Measurements from ENCODE around the gene IFNA5. TPM values are rescaled to one million over a fixed set of nuclear protein-coding genes. Genes with fewer than 3 reads are reported as not detected.

IFNA5 gene
- total and polyA plus RNA-seq, 2 of the 13 experiments (the other 11 are each of a cell fraction or from before 2014, with no cell fraction given): not detected

DNA sequence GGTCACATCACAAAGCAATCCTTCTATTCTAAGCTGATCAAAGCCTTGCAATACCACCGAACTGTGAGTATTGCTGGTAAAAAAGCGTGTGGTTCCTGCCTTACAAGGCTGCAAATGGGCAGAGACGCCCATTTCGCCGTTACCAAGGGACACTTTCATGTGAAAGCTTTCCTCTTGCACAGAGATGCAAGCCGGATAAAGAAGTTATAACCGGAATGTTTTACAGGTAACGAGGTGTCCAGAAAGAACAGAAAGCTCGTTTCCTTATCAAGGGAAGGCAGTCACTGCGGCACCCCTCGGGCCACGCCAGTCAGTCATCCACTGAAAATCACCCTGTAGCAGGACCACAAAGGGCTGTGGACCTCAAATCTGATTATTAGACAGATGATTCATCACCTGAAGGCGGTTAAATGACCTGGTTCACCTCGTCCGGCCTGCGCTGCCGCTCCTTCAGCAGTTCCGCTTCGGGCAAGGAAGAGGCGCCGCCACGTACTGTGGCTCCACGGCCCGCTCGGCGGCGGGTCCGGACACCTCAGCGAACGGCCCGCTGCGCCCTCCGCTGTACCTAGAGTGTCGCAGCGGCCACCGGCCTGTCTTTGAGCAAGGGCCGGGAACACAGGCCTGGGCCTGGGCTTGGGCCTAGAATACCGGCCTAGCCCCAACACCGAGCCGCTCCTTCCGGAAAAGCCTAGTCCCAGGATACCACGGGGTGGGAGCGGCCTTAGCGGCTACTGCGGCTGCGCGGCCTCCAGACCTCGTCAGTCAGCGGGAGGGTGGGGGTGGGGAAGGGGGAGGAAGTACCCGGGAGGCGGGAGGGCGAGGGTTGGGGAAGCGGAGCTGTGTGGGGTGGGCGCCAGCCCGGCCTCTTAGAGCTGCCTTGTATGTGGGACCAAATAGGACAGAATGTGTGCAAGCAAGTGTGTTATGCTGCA, 29.9 kb upstream of the IFNA5 start, which contains the start of gene KLHL9 (continued):
- peak; percentile 18; the same call in 1 of the 3 replicates for TF ChIP-seq MXI1 (IDR thresholded peaks at IDR 0.05; ENCODE audit: borderline replicate concordance, low read depth, low read length)
- peak; percentile 90; the same call in 1 of the 2 replicates for TF ChIP-seq ZIK1 (CRISPR knock-in tag; IDR thresholded peaks at IDR 0.05; ENCODE audit: borderline replicate concordance, low read depth)
- peak; percentile 92 for TF ChIP-seq RBFOX2 (IDR thresholded peaks at IDR 0.05; ENCODE audit: low read depth, low read length)
- peak; percentile 57; the same call in 1 of the 2 replicates for TF ChIP-seq ZFP91 (CRISPR knock-in tag; IDR thresholded peaks at IDR 0.05; ENCODE audit: borderline replicate concordance)
- peak; percentile 55 for TF ChIP-seq IKZF4 (CRISPR knock-in tag; IDR thresholded peaks at IDR 0.05; ENCODE audit: borderline replicate concordance, low read depth, not compliant biosample characterization)
- TF ChIP-seq ARID3A (IDR thresholded peaks at IDR 0.05; ENCODE audit: low read depth, low read length): no peak
- TF ChIP-seq DR1 (CRISPR knock-in tag; IDR thresholded peaks at IDR 0.05): peak; percentile 86
- no peak for TF ChIP-seq ZNF816 (CRISPR knock-in tag; IDR thresholded peaks at IDR 0.05; ENCODE audit: borderline replicate concordance)
- no peak for TF ChIP-seq SIX4 (CRISPR knock-in tag; IDR thresholded peaks at IDR 0.05)
- TF ChIP-seq SAP130 (CRISPR knock-in tag; IDR thresholded peaks at IDR 0.05; ENCODE audit: low read depth): peak; percentile 64
- peak; percentile 71; the same call in 1 of the 2 replicates for TF ChIP-seq ZNF350 (CRISPR knock-in tag; IDR thresholded peaks at IDR 0.05; ENCODE audit: borderline replicate concordance, low read depth)
- TF ChIP-seq ZNF510 (CRISPR knock-in tag; IDR thresholded peaks at IDR 0.05; ENCODE audit: low read depth): no peak
- no peak for TF ChIP-seq ZNF513 (CRISPR knock-in tag; conservative IDR thresholded peaks at IDR 0.05)
- TF ChIP-seq ARNT2 (CRISPR knock-in tag; IDR thresholded peaks at IDR 0.05; ENCODE audit: low read depth): peak; percentile 80
- no peak for TF ChIP-seq MAFK (conservative IDR thresholded peaks at IDR 0.05 in 1 of 2, IDR thresholded peaks at IDR 0.05 in 1 of 2; ENCODE audit: low read length in 2 of 2)
- no peak; the same call in 1 of the 2 replicates for TF ChIP-seq RARA (CRISPR knock-in tag; IDR thresholded peaks at IDR 0.05)
- no peak for TF ChIP-seq SP5 (CRISPR knock-in tag; IDR thresholded peaks at IDR 0.05; ENCODE audit: borderline replicate concordance, low read depth)
- 0 out of 2 replicates have a peak, but pooled peaks have one; percentile 51 for TF ChIP-seq CBFB (CRISPR knock-in tag; IDR thresholded peaks at IDR 0.05)
- TF ChIP-seq RCOR2 (CRISPR knock-in tag; IDR thresholded peaks at IDR 0.05): no peak
- 0 out of 2 replicates have a peak, but pooled peaks have one; percentile 28 for TF ChIP-seq ZNF280B (CRISPR knock-in tag; IDR thresholded peaks at IDR 0.05; ENCODE audit: borderline replicate concordance)

All from HepG2 (cell line).